Endothelial cell of umbilical vein (primary cell): ENCODE measurements around the gene PPP2R5D. TPM values are rescaled to one million over a fixed set of nuclear protein-coding genes. Genes with fewer than 3 reads are reported as not detected.

Experiments
- BruUV-seq: library from RNA; stranded (reverse); fragments of 400-500 nt; replicated peaks from 2 replicates; lab custom pipeline; 2021; lab: Mats Ljungman, UMichigan
- CTCF ChIA-PET: fragments of 300-600, 350-600 bp; sonication (Branson Sonifier 250); formaldehyde crosslinking; loops from one replicate; lab custom pipeline; 2021; ENCODE audit warnings: antibody characterized with exemption, inconsistent platforms; lab: Charles Lee
- POLR2A ChIA-PET: fragments of 300-600, 350-600 bp; sonication (Branson Sonifier 250); formaldehyde crosslinking; loops from one replicate; lab custom pipeline; 2021; ENCODE audit warnings: antibody characterized with exemption, inconsistent platforms; lab: Charles Lee
- DNase-seq: peaks from one replicate; pipeline ENCODE4 v3.0.0-alpha.2; 2011; ENCODE audit warnings: low read depth, low spot score
- FAIRE-seq: peaks from 2 replicates; lab custom pipeline; 2011; peaks lifted over from hg19 to GRCh38; lab: Jason Lieb, UNC
- H2AFZ ChIP-seq: 2 replicates; pipeline ENCODE4 v1.6.0; 2012; ENCODE audit warnings: low read depth, low read length, control low read depth, inconsistent platforms
- H3K27ac ChIP-seq: 2 replicates; pipeline ENCODE4 v1.5.1; 2011; ENCODE audit warnings: low read depth, mild to moderate bottlenecking, control low read depth, low read length, moderate library complexity; ENCODE audit not compliant: insufficient read depth
- H3K27me3 ChIP-seq, 2 experiments: 2 replicates each; pipeline versions ENCODE4 v1.6.0 to v1.6.1; 2011; ENCODE audit warnings: low read length in 2 of 2, mixed read lengths in 1 of 2; ENCODE audit not compliant: control insufficient read depth in 2 of 2, insufficient read depth in 2 of 2
- H3K36me3 ChIP-seq, 2 experiments: 2 replicates in 1 of 2; 3 replicates in 1 of 2; pipeline ENCODE4 v1.5.1; 2011; ENCODE audit warnings: low read length in 2 of 2, mild to moderate bottlenecking in 1 of 2, moderate library complexity in 1 of 2; ENCODE audit not compliant: control insufficient read depth in 2 of 2, insufficient read depth in 2 of 2; ENCODE audit errors: extremely low read depth in 1 of 2
- H3K4me1 ChIP-seq: 3 replicates; pipeline ENCODE4 v1.5.1; 2011; ENCODE audit warnings: mild to moderate bottlenecking, low read length; ENCODE audit not compliant: control insufficient read depth, insufficient read depth; ENCODE audit errors: extremely low read depth
- H3K4me2 ChIP-seq: 2 replicates; pipeline ENCODE4 v1.6.1; 2011; ENCODE audit warnings: low read length, control low read depth, mixed read lengths; ENCODE audit not compliant: insufficient read depth
- H3K4me3 ChIP-seq, 3 experiments: fragments of 200-600 bp in 1 of 3; sonication (generic), shearing (Covaris generic) in 1 of 3; replicated peaks in 1 of 3; 2 replicates each; pipeline ENCODE4 v1.5.1; 2011 to 2016; ENCODE audit warnings: control low read depth in 3 of 3, low read length in 3 of 3, mild to moderate bottlenecking in 2 of 3, inconsistent platforms in 1 of 3, low read depth in 1 of 3, moderate library complexity in 1 of 3; ENCODE audit not compliant: insufficient read depth in 1 of 3
- H3K79me2 ChIP-seq: 2 replicates; pipeline ENCODE4 v1.6.0; 2012; ENCODE audit warnings: low read length, inconsistent platforms; ENCODE audit not compliant: control insufficient read depth, insufficient read depth
- H3K9ac ChIP-seq: replicated peaks from 2 replicates; pipeline ENCODE3; 2011; ENCODE audit warnings: low read length, control low read depth; ENCODE audit not compliant: insufficient read depth; ENCODE audit errors: extremely low read depth
- H3K9me1 ChIP-seq: replicated peaks from 3 replicates; pipeline ENCODE4 v1.6.0; 2011; ENCODE audit warnings: mild to moderate bottlenecking, low read length; ENCODE audit not compliant: control insufficient read depth, insufficient read depth; ENCODE audit errors: extremely low read depth
- H3K9me3 ChIP-seq: replicated peaks from 2 replicates; pipeline ENCODE4 v1.5.1; 2012; ENCODE audit warnings: low read length, inconsistent platforms; ENCODE audit not compliant: control insufficient read depth, insufficient read depth
- H4K20me1 ChIP-seq: replicated peaks from 2 replicates; pipeline ENCODE3; 2011; ENCODE audit warnings: mild to moderate bottlenecking, low read length; ENCODE audit not compliant: control insufficient read depth, insufficient read depth; ENCODE audit errors: extremely low read depth
- EZH2 ChIP-seq: IDR thresholded peaks from 2 replicates; pipeline ENCODE4 v1.6.1; 2012; ENCODE audit warnings: borderline replicate concordance, low read depth, mild to moderate bottlenecking, moderate library complexity, low read length, inconsistent platforms; ENCODE audit not compliant: severe bottlenecking
- FOS ChIP-seq: IDR thresholded peaks from 2 replicates; pipeline ENCODE4 v1.6.1; 2011; ENCODE audit warnings: mild to moderate bottlenecking, low read length, moderate library complexity, borderline replicate concordance; ENCODE audit not compliant: insufficient read depth
- GATA2 ChIP-seq: IDR thresholded peaks from 2 replicates; pipeline ENCODE4 v1.7.0; 2011; ENCODE audit warnings: low read depth, mild to moderate bottlenecking, moderate library complexity, mixed read lengths, low read length; ENCODE audit not compliant: insufficient read length, insufficient read depth
- JUN ChIP-seq: IDR thresholded peaks from 2 replicates; pipeline ENCODE4 v1.6.1; 2011; ENCODE audit warnings: borderline replicate concordance, low read depth; ENCODE audit not compliant: insufficient read length, insufficient read depth
- MYC ChIP-seq: IDR thresholded peaks from one replicate; pipeline ENCODE4 v1.6.1; 2011; ENCODE audit warnings: mild to moderate bottlenecking, low read depth, low read length
- POLR2A ChIP-seq: IDR thresholded peaks from 2 replicates; pipeline ENCODE4 v1.6.1; 2012; ENCODE audit warnings: low read depth, mild to moderate bottlenecking, control low read depth, low read length
- POLR2AphosphoS5 ChIP-seq: IDR thresholded peaks from 2 replicates; pipeline ENCODE4 v1.6.1; 2012; ENCODE audit warnings: low read depth, mild to moderate bottlenecking, control low read depth, low read length, moderate library complexity; ENCODE audit not compliant: insufficient read depth
- dilution Hi-C: fragments of 300-500 bp; cut with MboI; formaldehyde crosslinking; loops from one replicate; pipeline ENCODE4 v1.15.0; 2019; ENCODE audit warnings: low sequenced_read_pairs; ENCODE audit not compliant: extremely low pct_ligation_motif_present
- intact Hi-C: fragments of 100-400 bp; cut with micrococcal nuclease; formaldehyde crosslinking; loops from one replicate; pipeline ENCODE4 v1.10.0; 2022
- polyA plus RNA-seq, 4 experiments: library from polyadenylated mRNA; depleted of rRNA in 3 of 4; stranded (reverse) in 3 of 4; unstranded in 1 of 4; fragments of >200 nt; gene quantifications; 2 replicates each; pipeline versions ENCODE4 v1.2.1 to v1.2.3, GENCODE V29; 2011 to 2012; ENCODE audit warnings: missing spikeins in 1 of 4
- total RNA-seq: library from RNA; stranded (reverse); gene quantifications from 2 replicates; pipeline ENCODE4 v1.2.3, GENCODE V29; 2021
- TF ChIP-seq, protein P1 (sequence below), 2 donors: IDR thresholded peaks; 1 replicate in 1 of 2; 2 replicates in 1 of 2; pipeline ENCODE4 v1.5.1; 2011; ENCODE audit warnings: low read length in 2 of 2, mild to moderate bottlenecking in 2 of 2, moderate library complexity in 2 of 2, control low read depth in 1 of 2, inconsistent platforms in 1 of 2, low read depth in 1 of 2; ENCODE audit not compliant: insufficient read depth in 1 of 2; ENCODE audit errors: extremely low read depth in 1 of 2

Gene PPP2R5D
- total and polyA plus RNA-seq, 2 donors (not counting 3 experiments of a cell fraction or from before 2014, with no cell fraction given): 45.5 to 60.2 TPM

DNA sequence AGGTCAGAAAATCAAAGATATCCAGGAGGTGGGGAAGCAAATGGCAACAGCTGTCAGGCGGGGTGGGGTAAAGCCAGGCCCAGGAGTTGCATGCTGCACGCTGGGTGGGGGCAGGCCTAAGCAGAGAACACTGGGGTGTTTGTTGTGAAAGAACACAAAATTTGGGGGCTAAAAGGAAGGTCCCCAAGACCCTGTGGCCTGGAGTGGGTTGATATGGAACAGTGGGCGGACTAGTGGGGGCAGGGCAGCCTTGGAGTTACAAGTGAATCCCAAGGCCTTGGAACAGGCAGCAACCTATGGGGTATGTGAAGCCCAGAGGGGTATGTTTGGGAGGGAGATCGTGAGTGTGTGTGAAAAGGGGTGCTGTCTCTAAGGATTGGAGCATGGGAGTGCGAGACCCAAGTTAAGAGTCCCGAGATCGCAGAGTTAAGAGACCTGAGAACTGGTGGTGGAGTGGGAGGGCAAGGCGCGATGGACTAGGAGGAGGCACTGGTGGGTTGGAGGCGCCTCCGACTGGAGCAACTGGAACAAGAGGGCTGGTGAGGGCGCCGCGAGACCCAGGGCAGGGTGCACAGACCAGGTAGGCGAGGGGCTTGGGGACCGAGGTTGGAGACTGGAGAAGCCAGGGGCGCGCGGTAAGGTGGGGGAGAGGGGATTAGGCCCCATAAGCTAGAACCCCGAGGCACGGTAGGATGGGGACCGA is 68.6 kb downstream of the PPP2R5D start:
- BruUV-seq: TSS peak; percentile 44
- Histone ChIP-seq H3K4me3 (peak overlapping the region; percentile 30 to 64 (median 40)), H2AFZ (peak overlapping the region; percentile 8), H4K20me1 (no peaks in the 10 kb centered on the region), H3K4me1 (peaks cover 9% of the 10 kb centered on the region), H3K36me3 (peaks cover 0 to 13% of the 10 kb centered on the region in 2 experiments), H3K9me3 (no peaks in the 10 kb centered on the region), H3K27me3 (no peaks in the 10 kb centered on the region), H3K27ac (peak overlapping the region; percentile 82), H3K79me2 (peaks cover 4% of the 10 kb centered on the region), H3K9me1 (no peaks in the 10 kb centered on the region), H3K9ac (peak overlapping the region; percentile 81), H3K4me2 (peak overlapping the region; percentile 44)
- TF ChIP-seq POLR2AphosphoS5: no peak
- no peak for TF ChIP-seq MYC
- no peak for TF ChIP-seq EZH2
- TF ChIP-seq FOS: no peak
- TF ChIP-seq JUN: no peak
- TF ChIP-seq GATA2: no peak
- TF ChIP-seq POLR2A: no peak
- TF ChIP-seq, protein P1, sequence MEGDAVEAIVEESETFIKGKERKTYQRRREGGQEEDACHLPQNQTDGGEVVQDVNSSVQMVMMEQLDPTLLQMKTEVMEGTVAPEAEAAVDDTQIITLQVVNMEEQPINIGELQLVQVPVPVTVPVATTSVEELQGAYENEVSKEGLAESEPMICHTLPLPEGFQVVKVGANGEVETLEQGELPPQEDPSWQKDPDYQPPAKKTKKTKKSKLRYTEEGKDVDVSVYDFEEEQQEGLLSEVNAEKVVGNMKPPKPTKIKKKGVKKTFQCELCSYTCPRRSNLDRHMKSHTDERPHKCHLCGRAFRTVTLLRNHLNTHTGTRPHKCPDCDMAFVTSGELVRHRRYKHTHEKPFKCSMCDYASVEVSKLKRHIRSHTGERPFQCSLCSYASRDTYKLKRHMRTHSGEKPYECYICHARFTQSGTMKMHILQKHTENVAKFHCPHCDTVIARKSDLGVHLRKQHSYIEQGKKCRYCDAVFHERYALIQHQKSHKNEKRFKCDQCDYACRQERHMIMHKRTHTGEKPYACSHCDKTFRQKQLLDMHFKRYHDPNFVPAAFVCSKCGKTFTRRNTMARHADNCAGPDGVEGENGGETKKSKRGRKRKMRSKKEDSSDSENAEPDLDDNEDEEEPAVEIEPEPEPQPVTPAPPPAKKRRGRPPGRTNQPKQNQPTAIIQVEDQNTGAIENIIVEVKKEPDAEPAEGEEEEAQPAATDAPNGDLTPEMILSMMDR (IDR thresholded peaks at IDR 0.05; ENCODE audit: extremely low read depth in 1 of 2, insufficient read depth in 1 of 2, low read depth in 1 of 2, low read length in 2 of 2): no peak
- FAIRE-seq (peak; percentile 69), DNase-seq (peak; percentile 53)
- POLR2A ChIA-PET: interaction anchor here (0.6 to 0.8 kb wide), 2 partner anchors 39 kb away, joined by 6 to 7 read pairs; partner anchors contain the start of genes KLHDC3 and MEA1
- CTCF ChIA-PET: interaction anchor here (0.9 to 1.4 kb wide), 4 partner anchors 31 to 91 kb away, joined by 4 to 5 read pairs (median 5); partner anchors contain the start of genes KLHDC3, MEA1, PEX6 and RRP36
- intact Hi-C loops (loop anchor here (1.0 to 2.0 kb wide), 3 partner anchors 32 to 68 kb away; partner anchors contain the start of genes KLHDC3, PPP2R5D and RRP36), dilution Hi-C loops (no loop called here)
